Neural cell (in vitro differentiated cells): ENCODE results near the gene SPTY2D1.

Source experiments
- EP300 ChIP-seq: fragments of 450-650 bp; conservative IDR thresholded peaks from 2 replicates; pipeline ENCODE4 v1.6.1; 2014; ENCODE audit warnings: antibody characterized with exemption, mild to moderate bottlenecking, moderate library complexity; ENCODE audit not compliant: poor library complexity, severe bottlenecking
- EZH2 ChIP-seq: fragments of 200-600, 300-800 bp; shearing (Covaris generic), sonication (generic); IDR thresholded peaks from 2 replicates; pipeline ENCODE4 v1.6.1; 2014; ENCODE audit warnings: antibody characterized with exemption, low read length, borderline replicate concordance, mild to moderate bottlenecking; ENCODE audit not compliant: insufficient read depth, poor library complexity, severe bottlenecking
- MXI1 ChIP-seq: fragments of 450-650 bp; conservative IDR thresholded peaks from 2 replicates; pipeline ENCODE4 v1.6.1; 2014; ENCODE audit warnings: antibody characterized with exemption, mild to moderate bottlenecking; ENCODE audit not compliant: poor library complexity, severe bottlenecking
- POLR2AphosphoS5 ChIP-seq: IDR thresholded peaks from 2 replicates; pipeline ENCODE4 v1.6.1; 2012
- RAD21 ChIP-seq: fragments of 450-650 bp; conservative IDR thresholded peaks from 2 replicates; pipeline ENCODE4 v1.6.1; 2014; ENCODE audit warnings: antibody characterized with exemption, mild to moderate bottlenecking, moderate library complexity
- TAF1 ChIP-seq: IDR thresholded peaks from 2 replicates; pipeline ENCODE4 v1.6.1; 2012; ENCODE audit warnings: low read depth
- TF ChIP-seq, protein P1 (sequence below): fragments of 450-650 bp; IDR thresholded peaks from 2 replicates; pipeline ENCODE4 v1.5.1; 2014; ENCODE audit warnings: antibody characterized with exemption, mild to moderate bottlenecking, moderate library complexity; ENCODE audit not compliant: poor library complexity, severe bottlenecking
- TF ChIP-seq, protein P2 (sequence below): IDR thresholded peaks from 2 replicates; pipeline ENCODE4 v1.6.1; 2012; ENCODE audit warnings: borderline replicate concordance

DNA sequence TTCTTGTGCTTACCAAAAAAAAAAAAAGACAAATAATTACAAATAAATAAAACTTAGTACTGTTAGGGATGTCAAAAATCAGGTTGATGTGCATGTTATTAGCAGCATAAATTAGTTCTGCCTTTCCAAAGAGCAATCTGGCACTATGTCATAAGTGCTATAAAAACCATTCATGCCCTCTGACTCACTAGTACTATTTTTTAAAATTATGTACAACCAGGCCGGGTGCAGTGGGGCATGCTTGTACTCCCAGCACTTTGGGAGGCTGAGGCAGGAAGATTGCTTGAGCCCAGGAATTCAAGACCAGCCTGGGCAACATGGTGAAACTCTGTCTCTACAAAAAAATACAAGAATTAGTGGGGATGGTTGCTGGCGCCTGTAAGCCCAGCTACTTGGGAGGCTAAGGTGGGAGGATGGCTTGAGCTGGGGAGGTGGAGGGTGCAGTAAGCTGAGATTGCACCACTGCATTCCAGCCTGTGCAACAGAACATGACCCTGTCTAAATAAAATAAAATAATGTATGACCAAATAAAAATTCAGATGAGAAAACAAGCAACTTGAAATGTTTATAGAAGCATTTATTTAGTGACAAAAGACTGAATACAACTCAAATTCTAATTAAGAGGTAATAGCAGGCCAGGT is 70.9 kb downstream of the SPTY2D1 start:
- TF ChIP-seq, protein P1, sequence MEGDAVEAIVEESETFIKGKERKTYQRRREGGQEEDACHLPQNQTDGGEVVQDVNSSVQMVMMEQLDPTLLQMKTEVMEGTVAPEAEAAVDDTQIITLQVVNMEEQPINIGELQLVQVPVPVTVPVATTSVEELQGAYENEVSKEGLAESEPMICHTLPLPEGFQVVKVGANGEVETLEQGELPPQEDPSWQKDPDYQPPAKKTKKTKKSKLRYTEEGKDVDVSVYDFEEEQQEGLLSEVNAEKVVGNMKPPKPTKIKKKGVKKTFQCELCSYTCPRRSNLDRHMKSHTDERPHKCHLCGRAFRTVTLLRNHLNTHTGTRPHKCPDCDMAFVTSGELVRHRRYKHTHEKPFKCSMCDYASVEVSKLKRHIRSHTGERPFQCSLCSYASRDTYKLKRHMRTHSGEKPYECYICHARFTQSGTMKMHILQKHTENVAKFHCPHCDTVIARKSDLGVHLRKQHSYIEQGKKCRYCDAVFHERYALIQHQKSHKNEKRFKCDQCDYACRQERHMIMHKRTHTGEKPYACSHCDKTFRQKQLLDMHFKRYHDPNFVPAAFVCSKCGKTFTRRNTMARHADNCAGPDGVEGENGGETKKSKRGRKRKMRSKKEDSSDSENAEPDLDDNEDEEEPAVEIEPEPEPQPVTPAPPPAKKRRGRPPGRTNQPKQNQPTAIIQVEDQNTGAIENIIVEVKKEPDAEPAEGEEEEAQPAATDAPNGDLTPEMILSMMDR: no peak
- no peak for TF ChIP-seq RAD21
- no peak for TF ChIP-seq EZH2
- no peak for TF ChIP-seq EP300
- no peak for TF ChIP-seq POLR2AphosphoS5
- TF ChIP-seq TAF1: no peak
- TF ChIP-seq, protein P2, sequence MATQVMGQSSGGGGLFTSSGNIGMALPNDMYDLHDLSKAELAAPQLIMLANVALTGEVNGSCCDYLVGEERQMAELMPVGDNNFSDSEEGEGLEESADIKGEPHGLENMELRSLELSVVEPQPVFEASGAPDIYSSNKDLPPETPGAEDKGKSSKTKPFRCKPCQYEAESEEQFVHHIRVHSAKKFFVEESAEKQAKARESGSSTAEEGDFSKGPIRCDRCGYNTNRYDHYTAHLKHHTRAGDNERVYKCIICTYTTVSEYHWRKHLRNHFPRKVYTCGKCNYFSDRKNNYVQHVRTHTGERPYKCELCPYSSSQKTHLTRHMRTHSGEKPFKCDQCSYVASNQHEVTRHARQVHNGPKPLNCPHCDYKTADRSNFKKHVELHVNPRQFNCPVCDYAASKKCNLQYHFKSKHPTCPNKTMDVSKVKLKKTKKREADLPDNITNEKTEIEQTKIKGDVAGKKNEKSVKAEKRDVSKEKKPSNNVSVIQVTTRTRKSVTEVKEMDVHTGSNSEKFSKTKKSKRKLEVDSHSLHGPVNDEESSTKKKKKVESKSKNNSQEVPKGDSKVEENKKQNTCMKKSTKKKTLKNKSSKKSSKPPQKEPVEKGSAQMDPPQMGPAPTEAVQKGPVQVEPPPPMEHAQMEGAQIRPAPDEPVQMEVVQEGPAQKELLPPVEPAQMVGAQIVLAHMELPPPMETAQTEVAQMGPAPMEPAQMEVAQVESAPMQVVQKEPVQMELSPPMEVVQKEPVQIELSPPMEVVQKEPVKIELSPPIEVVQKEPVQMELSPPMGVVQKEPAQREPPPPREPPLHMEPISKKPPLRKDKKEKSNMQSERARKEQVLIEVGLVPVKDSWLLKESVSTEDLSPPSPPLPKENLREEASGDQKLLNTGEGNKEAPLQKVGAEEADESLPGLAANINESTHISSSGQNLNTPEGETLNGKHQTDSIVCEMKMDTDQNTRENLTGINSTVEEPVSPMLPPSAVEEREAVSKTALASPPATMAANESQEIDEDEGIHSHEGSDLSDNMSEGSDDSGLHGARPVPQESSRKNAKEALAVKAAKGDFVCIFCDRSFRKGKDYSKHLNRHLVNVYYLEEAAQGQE: no peak
- no peak for TF ChIP-seq MXI1
